GM19035 (cell line): ENCODE results near the gene ARPC3.
"Not testable (repeated sequence)": the region's sequence is repeated elsewhere in the genome, so short reads cannot be mapped to it uniquely, and the experiment has no call there.

Source experiments
- ATAC-seq: cut with Tn5 transposase; IDR thresholded peaks from one replicate; pipeline ENCODE4 v1.9.1; 2021; ENCODE audit not compliant: unreplicated experiment

Gene ARPC3

GRCh38 chr12:110420644-110421043, 29.5 kb downstream of the ARPC3 start:
- ATAC-seq: not testable (repeated sequence)

GRCh38 chr12:110417113-110417512, 33.0 kb downstream of the ARPC3 start:
- not testable (repeated sequence) for ATAC-seq

GRCh38 chr12:110410086-110410485, 40.1 kb downstream of the ARPC3 start:
- not testable (repeated sequence) for ATAC-seq

- not testable (repeated sequence) for ATAC-seq
These were observed 44.9 kb downstream of the ARPC3 start for GRCh38 chr12:110405126-110405662.

GRCh38 chr12:110403976-110404682, 46.0 kb downstream of the ARPC3 start:
- peak; percentile 44 for ATAC-seq

- ATAC-seq: peak; percentile 85
These were observed 46.8 kb downstream of the ARPC3 start, which contains the start of gene ANAPC7 for GRCh38 chr12:110403146-110403975. ANAPC7 (minus strand) TSS chr12:110403708; CDS start chr12:110403627, 81 bp downstream.
